ENCODE measurements around the gene GDI1.

GDI1 gene

DNA sequence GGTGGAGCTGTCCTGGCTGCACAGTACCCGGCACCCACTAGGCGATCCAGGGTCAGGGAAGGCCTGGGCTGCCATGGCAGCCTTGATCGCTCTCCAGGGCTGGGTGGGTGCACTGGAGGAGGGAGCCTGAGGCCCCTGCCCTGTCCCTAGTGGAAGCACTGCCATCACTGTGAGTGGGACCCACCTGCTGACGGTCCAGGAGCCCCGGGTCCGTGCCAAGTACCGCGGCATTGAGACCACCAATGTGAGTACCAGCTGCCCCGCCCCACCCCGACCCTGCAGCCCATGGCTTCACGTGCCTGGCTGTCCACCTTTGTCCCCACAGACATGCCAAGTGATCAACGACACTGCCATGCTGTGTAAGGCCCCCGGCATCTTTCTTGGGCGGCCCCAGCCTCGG, 30.0 kb downstream of the GDI1 start:
- ChIA-PET CTCF (no interaction called here), POLR2A (no interaction called here)
- WGBS (ENCODE audit: insufficient coverage), result 89% methylated on average over 15 of the region's 15 CpGs

DNA sequence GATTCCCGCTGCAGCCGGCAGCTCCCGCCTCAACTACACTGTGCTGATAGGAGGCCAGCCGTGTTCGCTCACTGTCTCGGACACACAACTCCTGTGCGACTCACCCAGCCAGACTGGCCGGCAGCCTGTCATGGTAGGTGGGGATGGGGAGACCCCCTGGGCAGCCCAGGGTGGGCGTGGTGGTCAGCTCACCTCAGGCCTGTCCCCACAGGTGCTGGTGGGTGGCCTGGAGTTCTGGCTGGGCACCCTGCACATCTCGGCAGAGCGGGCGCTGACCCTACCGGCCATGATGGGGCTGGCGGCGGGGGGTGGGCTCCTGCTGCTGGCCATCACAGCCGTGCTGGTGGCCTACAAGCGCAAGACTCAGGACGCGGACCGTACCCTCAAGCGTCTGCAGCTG, 30.6 kb downstream of the GDI1 start:
- Histone ChIP-seq H3K4me3 (ENCODE audit: control insufficient read depth in 1 of 7, extremely low read depth in 1 of 7, insufficient read depth in 4 of 7, low read depth in 2 of 7, low read length in 6 of 7) (no peak overlapping the region), H3K4me1 (ENCODE audit: control extremely low read depth in 1 of 4, control insufficient read depth in 4 of 4, insufficient read depth in 4 of 4, low read length in 3 of 4) (no peaks in the 10 kb centered on the region), H3K36me3 (ENCODE audit: control insufficient read depth in 4 of 4, insufficient read depth in 4 of 4, low read length in 3 of 4) (peaks cover 0 to 7% (median 6%) of the 10 kb centered on the region in 4 experiments), H3K27ac (ENCODE audit: insufficient read depth in 1 of 2, low read depth in 1 of 2, low read length in 2 of 2, poor library complexity in 1 of 2, severe bottlenecking in 2 of 2) (no peak overlapping the region), H3K27me3 (replicated peaks in 2 of 5; ENCODE audit: control insufficient read depth in 4 of 5, insufficient read depth in 5 of 5, low read length in 4 of 5) (peaks cover 0 to 6% (median 0%) of the 10 kb centered on the region in 5 experiments), H3K9me3 (ENCODE audit: control extremely low read depth in 1 of 5, control insufficient read depth in 4 of 5, insufficient read depth in 2 of 5, low read depth in 1 of 5, low read length in 4 of 5) (peaks cover 0 to 5% (median 0%) of the 10 kb centered on the region in 5 experiments)
- 98% methylated on average over 18 of the region's 21 CpGs for WGBS (ENCODE audit: insufficient coverage)
- DNase-seq, result no peak
- ChIA-PET POLR2A (no interaction called here), CTCF (no interaction called here)

More for the DNA sequence above, 30.0 kb downstream of the GDI1 start:
- no peaks in the 10 kb centered on the region for H3K4me1 ChIP-seq (ENCODE audit: control extremely low read depth in 1 of 4, control insufficient read depth in 4 of 4, insufficient read depth in 4 of 4, low read length in 3 of 4)
- H3K27me3 ChIP-seq (replicated peaks in 2 of 5; ENCODE audit: control insufficient read depth in 4 of 5, insufficient read depth in 5 of 5, low read length in 4 of 5), result peaks cover 0 to 6% (median 0%) of the 10 kb centered on the region in 5 experiments
- H3K9me3 ChIP-seq (ENCODE audit: control extremely low read depth in 1 of 5, control insufficient read depth in 4 of 5, insufficient read depth in 2 of 5, low read depth in 1 of 5, low read length in 4 of 5), result peaks cover 0 to 5% (median 0%) of the 10 kb centered on the region in 5 experiments
- no peak for DNase-seq
- H3K4me3 ChIP-seq (ENCODE audit: control insufficient read depth in 1 of 7, extremely low read depth in 1 of 7, insufficient read depth in 4 of 7, low read depth in 2 of 7, low read length in 6 of 7), result no peak overlapping the region
- peaks cover 0 to 9% (median 7%) of the 10 kb centered on the region in 4 experiments for H3K36me3 ChIP-seq (ENCODE audit: control insufficient read depth in 4 of 4, insufficient read depth in 4 of 4, low read length in 3 of 4)
- no peak overlapping the region for H3K27ac ChIP-seq (ENCODE audit: insufficient read depth in 1 of 2, low read depth in 1 of 2, low read length in 2 of 2, poor library complexity in 1 of 2, severe bottlenecking in 2 of 2)

DNA sequence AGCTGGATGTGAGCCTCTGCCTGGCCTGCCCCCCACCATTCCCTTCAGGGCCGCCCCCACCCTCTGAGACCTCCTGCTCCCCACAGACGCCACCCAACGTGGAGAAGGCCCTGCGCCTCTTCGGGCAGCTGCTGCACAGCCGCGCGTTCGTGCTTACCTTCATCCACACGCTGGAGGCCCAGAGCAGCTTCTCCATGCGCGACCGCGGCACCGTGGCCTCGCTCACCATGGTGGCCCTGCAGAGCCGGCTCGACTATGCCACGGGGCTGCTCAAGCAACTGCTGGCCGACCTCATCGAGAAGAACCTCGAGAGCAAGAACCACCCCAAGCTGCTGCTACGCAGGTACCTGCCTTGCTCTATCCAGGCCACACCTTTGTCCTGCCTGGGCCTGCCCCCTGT, 31.3 kb downstream of the GDI1 start:
- CTCF ChIA-PET, result no interaction called here
- 98% methylated on average over 23 of the region's 23 CpGs for WGBS (ENCODE audit: insufficient coverage)
- Histone ChIP-seq H3K27ac (ENCODE audit: insufficient read depth in 1 of 2, low read depth in 1 of 2, low read length in 2 of 2, poor library complexity in 1 of 2, severe bottlenecking in 2 of 2) (no peak overlapping the region), H3K36me3 (ENCODE audit: control insufficient read depth in 4 of 4, insufficient read depth in 4 of 4, low read length in 3 of 4) (peaks cover 0 to 7% (median 5%) of the 10 kb centered on the region in 4 experiments), H3K9me3 (ENCODE audit: control extremely low read depth in 1 of 5, control insufficient read depth in 4 of 5, insufficient read depth in 2 of 5, low read depth in 1 of 5, low read length in 4 of 5) (peaks cover 0 to 5% (median 0%) of the 10 kb centered on the region in 5 experiments), H3K4me3 (ENCODE audit: control insufficient read depth in 1 of 7, extremely low read depth in 1 of 7, insufficient read depth in 4 of 7, low read depth in 2 of 7, low read length in 6 of 7) (no peak overlapping the region), H3K4me1 (ENCODE audit: control extremely low read depth in 1 of 4, control insufficient read depth in 4 of 4, insufficient read depth in 4 of 4, low read length in 3 of 4) (no peaks in the 10 kb centered on the region), H3K27me3 (replicated peaks in 2 of 5; ENCODE audit: control insufficient read depth in 4 of 5, insufficient read depth in 5 of 5, low read length in 4 of 5) (peaks cover 0 to 6% (median 0%) of the 10 kb centered on the region in 5 experiments)
- POLR2A ChIA-PET, result no interaction called here
- no peak for DNase-seq

DNA sequence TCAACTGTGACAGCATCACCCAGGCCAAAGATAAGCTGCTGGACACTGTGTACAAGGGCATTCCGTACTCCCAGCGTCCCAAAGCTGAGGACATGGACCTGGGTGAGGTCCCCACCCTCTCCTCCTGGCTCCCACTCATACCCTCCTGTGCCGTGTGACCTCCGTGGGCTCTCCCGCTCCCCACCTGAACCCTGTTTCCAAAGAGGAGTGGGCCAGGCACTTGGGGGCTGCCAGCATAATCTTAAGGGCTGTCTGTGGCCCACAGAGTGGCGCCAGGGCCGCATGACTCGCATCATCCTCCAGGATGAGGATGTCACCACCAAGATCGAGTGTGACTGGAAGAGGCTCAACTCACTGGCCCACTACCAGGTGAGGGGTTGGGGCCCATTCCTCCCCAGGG, 32.2 kb downstream of the GDI1 start:
- Histone ChIP-seq H3K9me3 (ENCODE audit: control extremely low read depth in 1 of 5, control insufficient read depth in 4 of 5, insufficient read depth in 2 of 5, low read depth in 1 of 5, low read length in 4 of 5) (peaks cover 0 to 5% (median 0%) of the 10 kb centered on the region in 5 experiments), H3K4me1 (ENCODE audit: control extremely low read depth in 1 of 4, control insufficient read depth in 4 of 4, insufficient read depth in 4 of 4, low read length in 3 of 4) (no peaks in the 10 kb centered on the region), H3K4me3 (ENCODE audit: control insufficient read depth in 1 of 7, extremely low read depth in 1 of 7, insufficient read depth in 4 of 7, low read depth in 2 of 7, low read length in 6 of 7) (no peak overlapping the region), H3K27me3 (replicated peaks in 2 of 5; ENCODE audit: control insufficient read depth in 4 of 5, insufficient read depth in 5 of 5, low read length in 4 of 5) (peaks cover 0 to 6% (median 0%) of the 10 kb centered on the region in 5 experiments), H3K36me3 (ENCODE audit: control insufficient read depth in 4 of 4, insufficient read depth in 4 of 4, low read length in 3 of 4) (peaks cover 0 to 7% (median 5%) of the 10 kb centered on the region in 4 experiments), H3K27ac (ENCODE audit: insufficient read depth in 1 of 2, low read depth in 1 of 2, low read length in 2 of 2, poor library complexity in 1 of 2, severe bottlenecking in 2 of 2) (no peak overlapping the region)
- 92% methylated on average over 8 of the region's 9 CpGs for WGBS (ENCODE audit: insufficient coverage)
- ChIA-PET CTCF (no interaction called here), POLR2A (no interaction called here)
- no peak for DNase-seq

DNA sequence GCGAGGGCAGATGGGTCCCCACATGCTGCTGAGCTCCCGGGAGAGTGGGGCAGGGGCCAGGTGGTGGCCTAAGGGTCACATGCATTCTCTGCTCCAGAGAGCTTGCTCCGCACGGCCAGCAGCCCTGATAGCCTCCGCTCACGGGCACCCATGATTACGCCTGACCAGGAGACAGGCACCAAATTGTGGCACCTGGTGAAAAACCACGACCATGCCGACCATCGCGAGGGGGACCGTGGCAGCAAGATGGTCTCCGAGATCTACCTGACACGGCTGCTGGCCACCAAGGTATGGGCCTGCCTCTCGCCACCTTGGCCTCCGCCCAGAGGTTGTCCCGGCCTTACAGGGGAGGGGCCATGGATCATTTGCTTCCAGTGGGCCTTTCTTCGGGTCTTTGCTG, 32.9 kb downstream of the GDI1 start:
- CTCF ChIA-PET, result no interaction called here
- Histone ChIP-seq H3K27me3 (replicated peaks in 2 of 5; ENCODE audit: control insufficient read depth in 4 of 5, insufficient read depth in 5 of 5, low read length in 4 of 5) (no peaks in the 10 kb centered on the region), H3K4me3 (ENCODE audit: control insufficient read depth in 1 of 7, extremely low read depth in 1 of 7, insufficient read depth in 4 of 7, low read depth in 2 of 7, low read length in 6 of 7) (no peak overlapping the region), H3K36me3 (ENCODE audit: control insufficient read depth in 4 of 4, insufficient read depth in 4 of 4, low read length in 3 of 4) (peaks cover 0 to 7% (median 5%) of the 10 kb centered on the region in 4 experiments), H3K4me1 (ENCODE audit: control extremely low read depth in 1 of 4, control insufficient read depth in 4 of 4, insufficient read depth in 4 of 4, low read length in 3 of 4) (no peaks in the 10 kb centered on the region), H3K27ac (ENCODE audit: insufficient read depth in 1 of 2, low read depth in 1 of 2, low read length in 2 of 2, poor library complexity in 1 of 2, severe bottlenecking in 2 of 2) (no peak overlapping the region), H3K9me3 (ENCODE audit: control extremely low read depth in 1 of 5, control insufficient read depth in 4 of 5, insufficient read depth in 2 of 5, low read depth in 1 of 5, low read length in 4 of 5) (peaks cover 0 to 5% (median 0%) of the 10 kb centered on the region in 5 experiments)
- no peak for DNase-seq
- WGBS (ENCODE audit: insufficient coverage), result 98% methylated on average over 18 of the region's 18 CpGs
- POLR2A ChIA-PET, result no interaction called here

DNA sequence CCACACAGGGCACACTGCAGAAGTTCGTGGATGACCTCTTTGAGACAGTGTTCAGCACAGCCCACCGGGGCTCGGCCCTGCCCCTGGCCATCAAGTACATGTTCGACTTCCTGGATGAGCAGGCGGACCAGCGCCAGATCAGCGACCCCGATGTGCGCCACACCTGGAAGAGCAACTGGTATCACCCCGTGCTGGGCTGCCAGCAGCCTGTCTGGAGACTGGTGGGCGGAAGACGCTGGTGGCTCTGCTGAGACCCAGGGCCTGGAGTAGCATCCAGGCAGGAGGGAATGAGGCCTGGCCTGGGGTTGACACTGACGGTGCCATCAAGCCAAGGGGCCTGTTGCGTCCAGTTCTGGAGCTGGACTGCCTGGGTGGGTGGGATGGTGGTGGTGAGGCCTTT, 33.5 kb downstream of the GDI1 start:
- ChIA-PET POLR2A (no interaction called here), CTCF (no interaction called here)
- Histone ChIP-seq H3K27me3 (replicated peaks in 2 of 5; ENCODE audit: control insufficient read depth in 4 of 5, insufficient read depth in 5 of 5, low read length in 4 of 5) (no peaks in the 10 kb centered on the region), H3K4me1 (ENCODE audit: control extremely low read depth in 1 of 4, control insufficient read depth in 4 of 4, insufficient read depth in 4 of 4, low read length in 3 of 4) (no peaks in the 10 kb centered on the region), H3K36me3 (ENCODE audit: control insufficient read depth in 4 of 4, insufficient read depth in 4 of 4, low read length in 3 of 4) (peaks cover 0 to 7% (median 5%) of the 10 kb centered on the region in 4 experiments), H3K27ac (ENCODE audit: insufficient read depth in 1 of 2, low read depth in 1 of 2, low read length in 2 of 2, poor library complexity in 1 of 2, severe bottlenecking in 2 of 2) (no peak overlapping the region), H3K4me3 (ENCODE audit: control insufficient read depth in 1 of 7, extremely low read depth in 1 of 7, insufficient read depth in 4 of 7, low read depth in 2 of 7, low read length in 6 of 7) (no peak overlapping the region), H3K9me3 (ENCODE audit: control extremely low read depth in 1 of 5, control insufficient read depth in 4 of 5, insufficient read depth in 2 of 5, low read depth in 1 of 5, low read length in 4 of 5) (peaks cover 0 to 5% (median 0%) of the 10 kb centered on the region in 5 experiments)
- over 99% methylated on average over 12 of the region's 14 CpGs for WGBS (ENCODE audit: insufficient coverage)
- DNase-seq, result no peak

DNA sequence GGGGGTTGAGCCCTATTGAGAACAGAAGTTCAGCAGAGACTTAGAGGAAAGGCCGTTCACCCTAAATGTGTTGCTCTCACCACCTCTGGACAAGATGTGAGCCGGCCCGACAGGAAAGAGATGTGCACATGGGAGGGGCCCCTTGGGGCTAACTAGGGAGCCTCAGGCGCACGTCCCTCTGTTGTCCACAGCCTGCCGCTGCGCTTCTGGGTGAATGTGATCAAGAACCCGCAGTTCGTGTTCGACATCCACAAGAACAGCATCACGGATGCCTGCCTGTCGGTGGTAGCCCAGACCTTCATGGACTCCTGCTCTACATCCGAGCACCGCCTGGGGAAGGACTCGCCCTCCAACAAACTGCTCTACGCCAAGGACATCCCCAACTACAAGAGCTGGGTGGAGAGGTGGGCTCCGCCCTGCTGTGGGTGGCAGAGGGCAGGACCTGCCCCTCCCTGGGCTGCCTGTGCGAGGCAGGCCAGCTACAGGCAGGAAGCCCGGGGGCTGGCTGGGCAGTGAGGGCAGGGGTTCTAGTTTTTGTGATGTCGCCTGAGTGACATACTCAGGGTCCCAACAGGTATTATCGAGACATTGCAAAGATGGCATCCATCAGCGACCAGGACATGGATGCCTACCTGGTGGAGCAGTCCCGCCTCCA, 34.1 kb downstream of the GDI1 start:
- Histone ChIP-seq H3K4me1 (ENCODE audit: control extremely low read depth in 1 of 4, control insufficient read depth in 4 of 4, insufficient read depth in 4 of 4, low read length in 3 of 4) (no peaks in the 10 kb centered on the region), H3K9me3 (ENCODE audit: control extremely low read depth in 1 of 5, control insufficient read depth in 4 of 5, insufficient read depth in 2 of 5, low read depth in 1 of 5, low read length in 4 of 5) (peaks cover 0 to 5% (median 0%) of the 10 kb centered on the region in 5 experiments), H3K27ac (ENCODE audit: insufficient read depth in 1 of 2, low read depth in 1 of 2, low read length in 2 of 2, poor library complexity in 1 of 2, severe bottlenecking in 2 of 2) (no peak overlapping the region), H3K36me3 (ENCODE audit: control insufficient read depth in 4 of 4, insufficient read depth in 4 of 4, low read length in 3 of 4) (peaks cover 0 to 6% (median 4%) of the 10 kb centered on the region in 4 experiments), H3K27me3 (replicated peaks in 2 of 5; ENCODE audit: control insufficient read depth in 4 of 5, insufficient read depth in 5 of 5, low read length in 4 of 5) (no peaks in the 10 kb centered on the region), H3K4me3 (ENCODE audit: control insufficient read depth in 1 of 7, extremely low read depth in 1 of 7, insufficient read depth in 4 of 7, low read depth in 2 of 7, low read length in 6 of 7) (no peak overlapping the region)
- CTCF ChIA-PET, result no interaction called here
- DNase-seq, result no peak
- WGBS (ENCODE audit: insufficient coverage), result 93% methylated on average over 20 of the region's 23 CpGs
- POLR2A ChIA-PET, result no interaction called here

All from common myeloid progenitor, CD34-positive (primary cell).